Osteocyte (in vitro differentiated cells): ENCODE results near the gene TMCO4. TPM values are rescaled to one million over a fixed set of nuclear protein-coding genes. Genes with fewer than 3 reads are reported as not detected.

Source experiments
- DNase-seq: peaks from one replicate; pipeline ENCODE4 v3.0.0; 2021; ENCODE audit warnings: mixed read lengths; ENCODE audit not compliant: unreplicated experiment; ENCODE audit errors: extremely low spot score
- H3K27ac Mint-ChIP-seq: one replicate; pipeline ENCODE4 v1.8.0; 2021; ENCODE audit warnings: mild to moderate bottlenecking, mixed read lengths; ENCODE audit not compliant: unreplicated experiment
- H3K27me3 Mint-ChIP-seq: one replicate; pipeline ENCODE4 v1.8.0; 2021; ENCODE audit warnings: mixed read lengths; ENCODE audit not compliant: unreplicated experiment
- H3K36me3 Mint-ChIP-seq: one replicate; pipeline ENCODE4 v1.8.0; 2021; ENCODE audit warnings: mixed read lengths; ENCODE audit not compliant: unreplicated experiment
- H3K4me1 Mint-ChIP-seq: one replicate; pipeline ENCODE4 v1.8.0; 2021; ENCODE audit warnings: mixed read lengths; ENCODE audit not compliant: unreplicated experiment
- H3K4me3 Mint-ChIP-seq: one replicate; pipeline ENCODE4 v1.8.0; 2021; ENCODE audit warnings: mild to moderate bottlenecking, moderate library complexity, mixed read lengths; ENCODE audit not compliant: unreplicated experiment
- H3K9me3 Mint-ChIP-seq: one replicate; pipeline ENCODE4 v1.8.0; 2021; ENCODE audit warnings: mixed read lengths; ENCODE audit not compliant: unreplicated experiment
- total RNA-seq: library from RNA; stranded (reverse); gene quantifications from 2 replicates; pipeline ENCODE4 v1.2.1, GENCODE V29; 2021
- TF ChIP-seq, protein P1 (sequence below): fragments of 200-600 bp; sonication (generic); IDR thresholded peaks from 2 replicates; pipeline ENCODE4 v1.5.0; 2021; ENCODE audit warnings: antibody characterized with exemption, mild to moderate bottlenecking, moderate library complexity

The TMCO4 gene
- total RNA-seq, 1 donor from 2014 or later, result 12.1 TPM

DNA sequence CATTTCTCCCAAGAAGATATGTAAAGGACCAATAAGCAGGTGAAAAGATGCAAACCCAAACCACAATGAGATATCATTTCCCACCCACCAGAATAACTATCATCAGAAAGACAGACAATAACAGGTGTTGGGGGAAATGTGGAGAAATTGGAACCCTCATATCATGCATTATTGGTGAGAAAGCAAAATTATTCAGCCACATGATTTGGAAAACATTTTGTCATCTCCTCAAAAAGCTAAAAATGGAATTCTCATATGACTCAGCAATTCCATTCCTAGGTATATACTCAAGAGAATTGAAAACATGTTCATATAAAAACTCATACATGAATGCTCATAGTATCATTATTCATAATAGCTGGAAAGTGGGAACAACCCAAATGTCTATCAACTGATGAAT is 40.5 kb upstream of the TMCO4 start:
- DNase-seq, result no peak
- TF ChIP-seq, protein P1, sequence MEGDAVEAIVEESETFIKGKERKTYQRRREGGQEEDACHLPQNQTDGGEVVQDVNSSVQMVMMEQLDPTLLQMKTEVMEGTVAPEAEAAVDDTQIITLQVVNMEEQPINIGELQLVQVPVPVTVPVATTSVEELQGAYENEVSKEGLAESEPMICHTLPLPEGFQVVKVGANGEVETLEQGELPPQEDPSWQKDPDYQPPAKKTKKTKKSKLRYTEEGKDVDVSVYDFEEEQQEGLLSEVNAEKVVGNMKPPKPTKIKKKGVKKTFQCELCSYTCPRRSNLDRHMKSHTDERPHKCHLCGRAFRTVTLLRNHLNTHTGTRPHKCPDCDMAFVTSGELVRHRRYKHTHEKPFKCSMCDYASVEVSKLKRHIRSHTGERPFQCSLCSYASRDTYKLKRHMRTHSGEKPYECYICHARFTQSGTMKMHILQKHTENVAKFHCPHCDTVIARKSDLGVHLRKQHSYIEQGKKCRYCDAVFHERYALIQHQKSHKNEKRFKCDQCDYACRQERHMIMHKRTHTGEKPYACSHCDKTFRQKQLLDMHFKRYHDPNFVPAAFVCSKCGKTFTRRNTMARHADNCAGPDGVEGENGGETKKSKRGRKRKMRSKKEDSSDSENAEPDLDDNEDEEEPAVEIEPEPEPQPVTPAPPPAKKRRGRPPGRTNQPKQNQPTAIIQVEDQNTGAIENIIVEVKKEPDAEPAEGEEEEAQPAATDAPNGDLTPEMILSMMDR, result no peak
- no peaks in the 10 kb centered on the region for H3K9me3 Mint-ChIP-seq
- H3K27me3 Mint-ChIP-seq, result peaks cover 25% of the 10 kb centered on the region
- no peak overlapping the region for H3K27ac Mint-ChIP-seq
- no peak overlapping the region for H3K4me3 Mint-ChIP-seq
- peaks cover 2% of the 10 kb centered on the region for H3K4me1 Mint-ChIP-seq
- H3K36me3 Mint-ChIP-seq, result no peaks in the 10 kb centered on the region

DNA sequence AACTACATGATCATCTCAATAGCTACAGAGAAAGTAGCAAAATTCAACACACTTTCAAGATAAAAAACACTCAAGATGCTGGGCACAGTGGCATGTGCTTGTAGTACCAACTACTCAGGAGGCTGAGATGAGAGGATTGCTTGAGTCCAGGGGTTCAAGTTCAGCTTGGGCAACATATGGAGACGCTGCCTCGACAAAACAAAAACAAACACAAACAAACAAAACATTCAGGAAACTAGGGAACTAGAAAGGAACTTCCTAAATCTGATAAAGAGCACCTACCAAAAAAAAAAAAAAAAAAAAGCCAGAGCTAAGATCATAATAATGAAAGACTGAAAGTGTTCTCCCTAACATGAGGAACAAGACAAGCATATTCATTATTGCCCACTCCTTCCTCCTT is 38.1 kb upstream of the TMCO4 start:
- Mint-ChIP-seq H3K27me3 (peaks cover 22% of the 10 kb centered on the region), H3K4me3 (no peak overlapping the region), H3K4me1 (no peaks in the 10 kb centered on the region), H3K27ac (no peak overlapping the region), H3K36me3 (no peaks in the 10 kb centered on the region), H3K9me3 (no peaks in the 10 kb centered on the region)
- TF ChIP-seq, protein P1, result no peak
- DNase-seq, result no peak

DNA sequence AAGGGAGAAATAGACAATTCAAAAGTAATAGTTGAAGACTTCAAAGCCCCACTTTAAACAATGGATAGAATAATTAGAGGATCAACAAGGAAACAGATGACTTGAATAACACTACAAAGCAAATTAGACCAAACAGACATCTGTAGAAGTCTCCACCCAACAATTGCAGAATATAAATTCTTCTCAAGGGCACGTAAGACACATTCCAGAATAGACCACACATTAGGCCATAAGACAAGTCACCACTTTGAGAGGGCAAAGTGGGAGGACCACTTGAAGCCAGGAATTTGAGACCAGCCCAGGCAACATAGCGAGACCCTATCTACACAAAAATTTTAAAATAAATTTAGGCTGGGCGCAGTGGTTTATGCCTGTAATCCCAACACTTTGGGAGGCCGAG is 35.9 kb upstream of the TMCO4 start:
- H3K4me1 Mint-ChIP-seq, result no peaks in the 10 kb centered on the region
- TF ChIP-seq, protein P1, result no peak
- H3K27ac Mint-ChIP-seq, result no peak overlapping the region
- no peak for DNase-seq
- H3K9me3 Mint-ChIP-seq, result peaks cover 5% of the 10 kb centered on the region
- H3K27me3 Mint-ChIP-seq, result peaks cover 25% of the 10 kb centered on the region
- H3K36me3 Mint-ChIP-seq, result no peaks in the 10 kb centered on the region
- H3K4me3 Mint-ChIP-seq, result no peak overlapping the region

DNA sequence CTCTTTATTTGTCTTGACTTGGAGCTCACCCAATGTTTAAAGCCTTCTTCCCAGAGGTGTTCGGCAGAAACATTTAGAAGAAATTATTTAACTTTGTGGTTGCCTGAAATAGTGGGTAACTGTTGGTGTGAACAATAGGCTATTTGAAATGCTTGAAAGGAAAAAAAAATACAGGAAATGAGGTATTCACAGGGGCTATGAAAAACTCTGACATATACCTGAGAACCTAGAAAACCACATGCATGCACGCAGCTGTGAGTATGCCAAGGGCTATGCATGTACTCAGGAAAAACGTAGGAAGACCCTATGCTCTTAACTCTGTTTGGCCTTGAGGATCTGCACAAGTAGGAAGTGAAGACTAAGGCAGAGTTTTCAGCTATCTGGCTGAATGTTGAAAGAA is 31.7 kb upstream of the TMCO4 start:
- no peak for DNase-seq
- no peak overlapping the region for H3K4me3 Mint-ChIP-seq
- peaks cover 11% of the 10 kb centered on the region for H3K27me3 Mint-ChIP-seq
- TF ChIP-seq, protein P1, result no peak
- H3K27ac Mint-ChIP-seq, result no peak overlapping the region
- H3K36me3 Mint-ChIP-seq, result no peaks in the 10 kb centered on the region
- H3K4me1 Mint-ChIP-seq, result no peaks in the 10 kb centered on the region
- H3K9me3 Mint-ChIP-seq, result peaks cover 8% of the 10 kb centered on the region

DNA sequence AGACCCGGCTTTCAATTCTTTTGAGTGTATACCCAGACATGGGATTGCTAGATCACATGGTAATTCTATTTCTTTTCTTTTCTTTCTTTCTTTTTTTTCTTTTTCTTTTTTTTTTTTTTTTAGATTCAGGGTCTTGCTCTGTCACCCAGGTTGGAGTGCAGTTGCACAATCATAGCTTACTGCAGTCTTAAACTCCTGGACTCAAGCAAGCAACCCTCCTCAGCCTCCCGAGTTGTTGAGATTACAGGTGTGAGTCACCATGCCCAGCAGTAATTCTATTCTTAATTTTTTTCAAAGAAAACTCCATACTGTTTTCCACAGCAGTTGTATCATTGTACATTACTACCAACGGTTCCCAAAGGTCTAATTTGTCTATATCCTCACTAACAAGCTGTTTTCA is 28.8 kb upstream of the TMCO4 start:
- H3K9me3 Mint-ChIP-seq, result peaks cover 8% of the 10 kb centered on the region
- H3K4me3 Mint-ChIP-seq, result no peak overlapping the region
- H3K36me3 Mint-ChIP-seq, result no peaks in the 10 kb centered on the region
- peaks cover 8% of the 10 kb centered on the region for H3K4me1 Mint-ChIP-seq
- H3K27me3 Mint-ChIP-seq, result peaks cover 3% of the 10 kb centered on the region
- TF ChIP-seq, protein P1, result no peak
- H3K27ac Mint-ChIP-seq, result no peak overlapping the region
- DNase-seq, result no peak
